Small intestine (tissue), 7 donors: ENCODE data around the gene RBMS1. TPM values are rescaled to one million over a fixed set of nuclear protein-coding genes. Genes with fewer than 3 reads are reported as not detected.

Experiments used
- DNase-seq, 2 donors: peaks; one replicate each; pipeline versions ENCODE4 v3.0.0 to v3.0.0-alpha.2; 2013
- FAIRE-seq: peaks from 2 replicates; lab custom pipeline; 2012; peaks lifted over from hg19 to GRCh38; lab: Jason Lieb, UNC
- H3K27ac ChIP-seq, 3 donors: one replicate each; pipeline ENCODE4 v1.5.1; 2013; ENCODE audit warnings: low read length in 2 of 3, mild to moderate bottlenecking in 2 of 3, control low read depth in 1 of 3, inconsistent platforms in 1 of 3, low read depth in 1 of 3, moderate library complexity in 1 of 3
- H3K27me3 ChIP-seq, 3 donors: one replicate each; pipeline ENCODE4 v1.6.1; 2013; ENCODE audit warnings: low read length in 3 of 3, inconsistent platforms in 1 of 3; ENCODE audit not compliant: control insufficient read depth in 3 of 3, insufficient read depth in 3 of 3
- H3K36me3 ChIP-seq, 3 donors: one replicate each; pipeline ENCODE4 v1.6.1; 2013; ENCODE audit warnings: low read length in 3 of 3, inconsistent platforms in 1 of 3, low read depth in 1 of 3, mild to moderate bottlenecking in 1 of 3, moderate library complexity in 1 of 3; ENCODE audit not compliant: control insufficient read depth in 3 of 3, insufficient read depth in 2 of 3
- H3K4me1 ChIP-seq, 3 donors: one replicate each; pipeline ENCODE4 v1.6.1; 2013; ENCODE audit warnings: low read length in 2 of 3, inconsistent platforms in 1 of 3, low read depth in 1 of 3, mild to moderate bottlenecking in 1 of 3, moderate library complexity in 1 of 3; ENCODE audit not compliant: control insufficient read depth in 3 of 3, insufficient read depth in 2 of 3
- H3K4me3 ChIP-seq, 3 donors: one replicate each; pipeline ENCODE4 v1.5.1; 2013; ENCODE audit warnings: low read length in 3 of 3, control low read depth in 1 of 3, inconsistent platforms in 1 of 3, low read depth in 1 of 3, mild to moderate bottlenecking in 1 of 3, moderate library complexity in 1 of 3
- H3K9me3 ChIP-seq, 2 donors: one replicate each; pipeline ENCODE4 v1.6.1; 2013; ENCODE audit warnings: low read depth in 1 of 2, low read length in 1 of 2; ENCODE audit not compliant: control insufficient read depth in 2 of 2, insufficient read depth in 1 of 2
- WGBS, 3 donors: extraction: QIAGEN DNeasy Blood & Tissue Kit; methylation state at CpG; one replicate each; pipeline ENCODE4 v1.1.7; 2013; 5-methylcytosine and 5-hydroxymethylcytosine counted together
- polyA plus RNA-seq, 4 donors: library from polyadenylated mRNA; stranded (reverse) in 3 of 4; unstranded in 1 of 4; fragments of 200-250 nt in 3 of 4; fragments of 120-200 nt in 1 of 4; gene quantifications; one replicate each; pipeline versions ENCODE4 v1.2.1 to v1.2.3, GENCODE V29; 2013
- donor health status: healthy with polysubstance abuse.
- donor health status: control.
- donor health status: control.
- donor health status: Bipolar disorder and iron deficiency.
- donor health status: healthy.

The RBMS1 gene
- polyA plus RNA-seq, 4 donors = 2.0 to 21.4 (median 10.1) TPM

GRCh38 chr2:160258492-160258805, 235.2 kb downstream of the RBMS1 start:
- H3K4me1 ChIP-seq = no peaks in the 10 kb centered on the region
- DNase-seq (no peak), FAIRE-seq (no peak)
- no peak overlapping the region for H3K27ac ChIP-seq
- no peaks in the 10 kb centered on the region for H3K9me3 ChIP-seq
- H3K36me3 ChIP-seq = no peaks in the 10 kb centered on the region
- H3K27me3 ChIP-seq = no peaks in the 10 kb centered on the region
- 69 to 85% (median 73%) methylated on average over 2 of the region's 2 CpGs for WGBS, 3 donors
- no peak overlapping the region for H3K4me3 ChIP-seq

GRCh38 chr2:160257743-160258491, 235.7 kb downstream of the RBMS1 start:
- DNase-seq = no peak
- H3K27me3 ChIP-seq = no peaks in the 10 kb centered on the region
- 88 to 92% (median 88%) methylated on average over 12 of the region's 12 CpGs for WGBS, 3 donors
- H3K4me3 ChIP-seq = no peak overlapping the region
- no peak overlapping the region for H3K27ac ChIP-seq
- no peaks in the 10 kb centered on the region for H3K36me3 ChIP-seq
- no peaks in the 10 kb centered on the region for H3K4me1 ChIP-seq
- FAIRE-seq = no peak
- H3K9me3 ChIP-seq = no peaks in the 10 kb centered on the region

GRCh38 chr2:160257041-160257742, 236.4 kb downstream of the RBMS1 start:
- no peaks in the 10 kb centered on the region for H3K36me3 ChIP-seq
- DNase-seq = peak in 1 of 2 donors; percentile 55
- no peak overlapping the region for H3K27ac ChIP-seq
- no peak overlapping the region for H3K4me3 ChIP-seq
- H3K4me1 ChIP-seq = no peaks in the 10 kb centered on the region
- no peak for FAIRE-seq
- H3K9me3 ChIP-seq = no peaks in the 10 kb centered on the region
- H3K27me3 ChIP-seq = no peaks in the 10 kb centered on the region
- WGBS, 3 donors = 50 to 66% (median 52%) methylated on average over 6 of the region's 6 CpGs

- DNase-seq (peak; percentile 24 to 87), FAIRE-seq (peak; percentile 33)
- Histone ChIP-seq H3K36me3 (no peaks in the 10 kb centered on the region), H3K27me3 (no peaks in the 10 kb centered on the region), H3K4me1 (no peaks in the 10 kb centered on the region), H3K9me3 (no peaks in the 10 kb centered on the region), H3K27ac (no peak overlapping the region), H3K4me3 (no peak overlapping the region)
- 15 to 51% (median 23%) methylated on average over 1 of the region's 1 CpG for WGBS, 3 donors
These were observed 237.1 kb downstream of the RBMS1 start for GRCh38 chr2:160256507-160256906.

- WGBS, 3 donors = 94 to 97% (median 96%) methylated on average over 1 of the region's 1 CpG
- no peak for FAIRE-seq
- Histone ChIP-seq H3K36me3 (no peaks in the 10 kb centered on the region), H3K4me3 (no peak overlapping the region), H3K4me1 (no peaks in the 10 kb centered on the region), H3K27ac (no peak overlapping the region), H3K27me3 (no peaks in the 10 kb centered on the region), H3K9me3 (no peaks in the 10 kb centered on the region)
- DNase-seq = no peak
These were observed 238.2 kb downstream of the RBMS1 start for GRCh38 chr2:160255408-160255807.

GRCh38 chr2:160254189-160254762, 239.3 kb downstream of the RBMS1 start:
- H3K36me3 ChIP-seq = no peaks in the 10 kb centered on the region
- no peaks in the 10 kb centered on the region for H3K4me1 ChIP-seq
- DNase-seq (no peak), FAIRE-seq (no peak)
- H3K27me3 ChIP-seq = no peaks in the 10 kb centered on the region
- H3K4me3 ChIP-seq = no peak overlapping the region
- no peaks in the 10 kb centered on the region for H3K9me3 ChIP-seq
- WGBS, 3 donors = 82 to 87% (median 82%) methylated on average over 6 of the region's 6 CpGs
- H3K27ac ChIP-seq = no peak overlapping the region

GRCh38 chr2:160253440-160254188, 240.0 kb downstream of the RBMS1 start:
- no peak for FAIRE-seq
- no peaks in the 10 kb centered on the region for H3K9me3 ChIP-seq
- H3K36me3 ChIP-seq = no peaks in the 10 kb centered on the region
- 45 to 73% (median 54%) methylated on average over 9 of the region's 9 CpGs for WGBS, 3 donors
- H3K27ac ChIP-seq = no peak overlapping the region
- no peak overlapping the region for H3K4me3 ChIP-seq
- peak in 1 of 2 donors; percentile 66 for DNase-seq
- H3K27me3 ChIP-seq = no peaks in the 10 kb centered on the region
- no peaks in the 10 kb centered on the region for H3K4me1 ChIP-seq

GRCh38 chr2:160252900-160253299, 240.7 kb downstream of the RBMS1 start:
- 53 to 70% (median 65%) methylated on average over 1 of the region's 1 CpG for WGBS, 3 donors
- no peak overlapping the region for H3K4me3 ChIP-seq

More at GRCh38 chr2:160252900-160253299, 240.7 kb downstream of the RBMS1 start:
- Histone ChIP-seq H3K27ac (no peak overlapping the region), H3K4me1 (no peaks in the 10 kb centered on the region), H3K27me3 (no peaks in the 10 kb centered on the region), H3K36me3 (no peaks in the 10 kb centered on the region), H3K9me3 (no peaks in the 10 kb centered on the region)
- DNase-seq (no peak), FAIRE-seq (no peak)
